HFFc6 (cell line): Measurements from ENCODE around the gene PKP3. TPM values are rescaled to one million over a fixed set of nuclear protein-coding genes. Genes with fewer than 3 reads are reported as not detected.
"Not testable (repeated sequence)": the region's sequence is repeated elsewhere in the genome, so short reads cannot be mapped to it uniquely, and the experiment has no call there.

Experiments
- DNase-seq: peaks from one replicate; pipeline ENCODE4 v3.0.0-alpha.2; 2018
- H3K27ac Mint-ChIP-seq: 2 replicates; pipeline ENCODE4 v1.8.0; 2020; ENCODE audit warnings: mild to moderate bottlenecking, mixed read lengths
- H3K27me3 Mint-ChIP-seq: 2 replicates; pipeline ENCODE4 v1.8.0; 2021; ENCODE audit warnings: mild to moderate bottlenecking, moderate library complexity, mixed read lengths; ENCODE audit not compliant: insufficient read depth
- H3K36me3 Mint-ChIP-seq: 2 replicates; pipeline ENCODE4 v1.8.0; 2021; ENCODE audit warnings: low read depth, mixed read lengths
- H3K4me1 Mint-ChIP-seq: 2 replicates; pipeline ENCODE4 v1.8.0; 2020; ENCODE audit warnings: low read depth, mixed read lengths
- H3K4me3 Mint-ChIP-seq: 2 replicates; pipeline ENCODE4 v1.8.0; 2020; ENCODE audit warnings: mild to moderate bottlenecking, moderate library complexity, mixed read lengths
- H3K9me3 Mint-ChIP-seq: 2 replicates; pipeline ENCODE4 v1.8.0; 2020; ENCODE audit warnings: mild to moderate bottlenecking, mixed read lengths
- CTCF ChIP-seq: fragments of 200-600 bp; sonication (generic); IDR thresholded peaks from 2 replicates; pipeline ENCODE4 v1.5.0; 2021; ENCODE audit warnings: antibody characterized with exemption, mild to moderate bottlenecking
- total RNA-seq, 6 experiments: library from RNA; stranded (reverse); fragmentation: NEBNext Ultra II Directional; extraction: Animal tissue kit (Norgen Biotek cat#: 25700); gene quantifications; 2 replicates in 1 of 6; 3 replicates in 5 of 6; pipeline ENCODE4 v1.2.3, GENCODE V29; 2021

PKP3 gene
- total RNA-seq, 6 experiments from 2014 or later: 2.5 to 3.3 (median 2.9) TPM

- no peak overlapping the region for H3K4me3 Mint-ChIP-seq
- H3K27me3 Mint-ChIP-seq: peaks cover 2% of the 10 kb centered on the region
- no peaks in the 10 kb centered on the region for H3K4me1 Mint-ChIP-seq
- no peaks in the 10 kb centered on the region for H3K36me3 Mint-ChIP-seq
- TF ChIP-seq CTCF: no peak
- H3K27ac Mint-ChIP-seq: no peak overlapping the region
- no peaks in the 10 kb centered on the region for H3K9me3 Mint-ChIP-seq
- DNase-seq: no peak
Observed at GRCh38 chr11:433641-434040, 39.6 kb downstream of the PKP3 start.

- Mint-ChIP-seq H3K36me3 (no peaks in the 10 kb centered on the region), H3K4me3 (no peak overlapping the region), H3K27me3 (no peaks in the 10 kb centered on the region; the same call in 1 of the 2 replicates)
Observed at GRCh38 chr11:434496-434895, 40.5 kb downstream of the PKP3 start.

GRCh38 chr11:434999-435740 lies 41.2 kb downstream of the PKP3 start:
- H3K9me3 Mint-ChIP-seq, H3K36me3 Mint-ChIP-seq, H3K27me3 Mint-ChIP-seq, H3K4me1 Mint-ChIP-seq, DNase-seq, H3K27ac Mint-ChIP-seq, H3K4me3 Mint-ChIP-seq: not testable (repeated sequence)

More at GRCh38 chr11:434496-434895, 40.5 kb downstream of the PKP3 start:
- no peaks in the 10 kb centered on the region for H3K9me3 Mint-ChIP-seq
- H3K27ac Mint-ChIP-seq: no peak overlapping the region
- H3K4me1 Mint-ChIP-seq: no peaks in the 10 kb centered on the region
- TF ChIP-seq CTCF: no peak
- DNase-seq: no peak

GRCh38 chr11:437228-437870 lies 43.3 kb downstream of the PKP3 start:
- Mint-ChIP-seq H3K9me3 (no peaks in the 10 kb centered on the region), H3K4me1 (no peaks in the 10 kb centered on the region), H3K27ac (no peak overlapping the region), H3K4me3 (no peak overlapping the region), H3K36me3 (no peaks in the 10 kb centered on the region), H3K27me3 (peaks cover 6% of the 10 kb centered on the region)
- no peak for DNase-seq
- TF ChIP-seq CTCF: no peak

GRCh38 chr11:438101-438844 lies 44.3 kb downstream of the PKP3 start:
- Mint-ChIP-seq H3K4me1 (no peaks in the 10 kb centered on the region), H3K36me3 (no peaks in the 10 kb centered on the region), H3K9me3 (no peaks in the 10 kb centered on the region), H3K4me3 (no peak overlapping the region), H3K27me3 (peaks cover 8% of the 10 kb centered on the region), H3K27ac (no peak overlapping the region)
- no peak for DNase-seq
- TF ChIP-seq CTCF: no peak
